SK-N-SH treated with all-trans-retinoic acid at 6 μM for 48 hours (cell line): Measurements from ENCODE around the gene FRMD5.
"Not testable (repeated sequence)": the region's sequence is repeated elsewhere in the genome, so short reads cannot be mapped to it uniquely, and the experiment has no call there.

Source experiments
- ATAC-seq: fragments of 200-7000 bp; cut with Tn5 transposase; 3 replicates; pipeline ENCODE4 v1.9.1; 2020; ENCODE audit warnings: mild to moderate bottlenecking, moderate library complexity
- ARNTL ChIP-seq: fragments of 450-650 bp; formaldehyde crosslinking; IDR thresholded peaks from 2 replicates; pipeline ENCODE4 v1.5.0; 2020; ENCODE audit warnings: low read depth, mild to moderate bottlenecking, moderate library complexity, borderline replicate concordance
- BACH2 ChIP-seq: fragments of 250-450 bp; sonication (Bioruptor Pico); IDR thresholded peaks from 2 replicates; pipeline ENCODE4 v1.9.0; 2021; ENCODE audit warnings: mild to moderate bottlenecking, borderline replicate concordance
- CREB5 ChIP-seq: fragments of 250-450 bp; sonication (Bioruptor Pico); IDR thresholded peaks from 2 replicates; pipeline ENCODE4 v1.5.1; 2020; ENCODE audit warnings: low read depth, mild to moderate bottlenecking, moderate library complexity
- CSDC2 ChIP-seq: fragments of 250-450 bp; sonication (Bioruptor Pico); IDR thresholded peaks from 2 replicates; pipeline ENCODE4 v1.5.0; 2020; ENCODE audit warnings: mild to moderate bottlenecking, moderate library complexity
- CSRNP3 ChIP-seq: fragments of 250-450 bp; sonication (Bioruptor Pico); IDR thresholded peaks from 2 replicates; pipeline ENCODE4 v1.5.1; 2021; ENCODE audit warnings: mild to moderate bottlenecking, moderate library complexity
- ESRRG ChIP-seq: fragments of 250-450 bp; sonication (Bioruptor Pico); IDR thresholded peaks from 2 replicates; pipeline ENCODE4 v1.6.1; 2021; ENCODE audit warnings: mild to moderate bottlenecking
- GLIS3 ChIP-seq: fragments of 250-450 bp; sonication (Bioruptor Pico); IDR thresholded peaks from 2 replicates; pipeline ENCODE4 v1.5.0; 2020; ENCODE audit warnings: mild to moderate bottlenecking, moderate library complexity
- ISL1 ChIP-seq: fragments of 250-450 bp; sonication (Bioruptor Pico); IDR thresholded peaks from 2 replicates; pipeline ENCODE4 v2.1.2; 2022; ENCODE audit warnings: mild to moderate bottlenecking, moderate library complexity
- OSR1 ChIP-seq: fragments of 250-450 bp; sonication (Bioruptor Pico); IDR thresholded peaks from 2 replicates; pipeline ENCODE4 v1.8.0; 2022; ENCODE audit warnings: moderate library complexity, mild to moderate bottlenecking, inconsistent platforms
- PATZ1 ChIP-seq: fragments of 250-450 bp; sonication (Bioruptor Pico); IDR thresholded peaks from 2 replicates; pipeline ENCODE4 v1.8.0; 2020; ENCODE audit warnings: mild to moderate bottlenecking, moderate library complexity, borderline replicate concordance
- POU6F1 ChIP-seq: fragments of 250-450 bp; sonication (Bioruptor Pico); IDR thresholded peaks from 2 replicates; pipeline ENCODE4 v1.8.0; 2021; ENCODE audit warnings: low read depth, mild to moderate bottlenecking, moderate library complexity, borderline replicate concordance
- PPARA ChIP-seq: fragments of 250-450 bp; sonication (Bioruptor Pico); IDR thresholded peaks from 2 replicates; pipeline ENCODE4 v1.5.0; 2020; ENCODE audit warnings: mild to moderate bottlenecking, borderline replicate concordance
- SNAI2 ChIP-seq: fragments of 250-450 bp; sonication (Bioruptor Pico); IDR thresholded peaks from 2 replicates; pipeline ENCODE4 v1.5.0; 2020; ENCODE audit warnings: mild to moderate bottlenecking, moderate library complexity
- TOX ChIP-seq: fragments of 250-450 bp; sonication (Bioruptor Pico); IDR thresholded peaks from 2 replicates; pipeline ENCODE4 v1.8.0; 2021; ENCODE audit warnings: mild to moderate bottlenecking, moderate library complexity, borderline replicate concordance
- ZC3H10 ChIP-seq: fragments of 250-450 bp; sonication (Bioruptor Pico); IDR thresholded peaks from 2 replicates; pipeline ENCODE4 v1.5.1; 2021; ENCODE audit warnings: mild to moderate bottlenecking, moderate library complexity
- ZFP3 ChIP-seq: fragments of 250-450 bp; sonication (Bioruptor Pico); IDR thresholded peaks from 2 replicates; pipeline ENCODE4 v1.5.0; 2020; ENCODE audit warnings: mild to moderate bottlenecking, moderate library complexity
- ZFP30 ChIP-seq: fragments of 450-650 bp; formaldehyde crosslinking; IDR thresholded peaks from 2 replicates; pipeline ENCODE4 v1.5.0; 2022; ENCODE audit warnings: mild to moderate bottlenecking, moderate library complexity
- ZNF565 ChIP-seq: fragments of 450-650 bp; formaldehyde crosslinking; conservative IDR thresholded peaks from 2 replicates; pipeline ENCODE4 v1.5.0; 2020; ENCODE audit warnings: low read depth, mild to moderate bottlenecking, moderate library complexity
- ZNF70 ChIP-seq: fragments of 450-650 bp; formaldehyde crosslinking; IDR thresholded peaks from 2 replicates; pipeline ENCODE4 v1.5.0; 2020; ENCODE audit warnings: mild to moderate bottlenecking, moderate library complexity
- ZNF8 ChIP-seq: fragments of 450-650 bp; formaldehyde crosslinking; IDR thresholded peaks from 2 replicates; pipeline ENCODE4 v1.5.0; 2020; ENCODE audit warnings: mild to moderate bottlenecking, moderate library complexity

FRMD5 gene

GRCh38 chr15:43868406-43868805 is 326.7 kb downstream of the FRMD5 start:
- no peak for ATAC-seq

GRCh38 chr15:43867096-43867495 is 328.0 kb downstream of the FRMD5 start:
- no peak for ATAC-seq
- no peak for TF ChIP-seq ARNTL (CRISPR knock-in tag)
- TF ChIP-seq ISL1, result no peak
- TF ChIP-seq SNAI2, result no peak
- no peak for TF ChIP-seq CSRNP3 (CRISPR knock-in tag)
- TF ChIP-seq ZC3H10 (CRISPR knock-in tag), result no peak
- TF ChIP-seq TOX (CRISPR knock-in tag), result no peak
- no peak for TF ChIP-seq CSDC2 (CRISPR knock-in tag)
- no peak for TF ChIP-seq ZFP30 (CRISPR knock-in tag)
- TF ChIP-seq ZNF8 (CRISPR knock-in tag), result no peak
- TF ChIP-seq OSR1, result no peak
- no peak for TF ChIP-seq BACH2
- no peak for TF ChIP-seq GLIS3 (CRISPR knock-in tag)
- no peak for TF ChIP-seq PPARA (CRISPR knock-in tag)
- no peak for TF ChIP-seq CREB5
- no peak for TF ChIP-seq ZFP3
- no peak for TF ChIP-seq PATZ1 (CRISPR knock-in tag)
- no peak for TF ChIP-seq ESRRG (CRISPR knock-in tag)

More at GRCh38 chr15:43868406-43868805, 326.7 kb downstream of the FRMD5 start:
- no peak for TF ChIP-seq CSRNP3 (CRISPR knock-in tag)
- no peak for TF ChIP-seq TOX (CRISPR knock-in tag)
- TF ChIP-seq OSR1, result no peak
- TF ChIP-seq ESRRG (CRISPR knock-in tag), result no peak

GRCh38 chr15:43866636-43867035 is 328.4 kb downstream of the FRMD5 start:
- not testable (repeated sequence) for ATAC-seq

- TF ChIP-seq GLIS3 (CRISPR knock-in tag), result no peak
- no peak for TF ChIP-seq PATZ1 (CRISPR knock-in tag)
- TF ChIP-seq ESRRG (CRISPR knock-in tag), result no peak
- TF ChIP-seq BACH2, result no peak
- no peak for TF ChIP-seq ZFP30 (CRISPR knock-in tag)
- TF ChIP-seq ZC3H10 (CRISPR knock-in tag), result no peak
- TF ChIP-seq ZNF565, result no peak
- no peak for TF ChIP-seq POU6F1
- no peak for TF ChIP-seq CSRNP3 (CRISPR knock-in tag)
- TF ChIP-seq ZNF70 (CRISPR knock-in tag), result no peak
- ATAC-seq, result no peak
These were observed 335.5 kb downstream of the FRMD5 start for GRCh38 chr15:43859546-43859945.
